ENCODE data around the gene DPY19L3.

Gene DPY19L3

GRCh38 chr19:32459204-32459865 lies 53.8 kb downstream of the DPY19L3 start:
- H4K8ac ChIP-seq (ENCODE audit: low read depth, low read length): no peak overlapping the region
- H2AK5ac ChIP-seq (ENCODE audit: low read length): no peak overlapping the region
- H3K9ac ChIP-seq (ENCODE audit: low read length): no peak overlapping the region
- H3K36me3 ChIP-seq (ENCODE audit: control insufficient read depth in 1 of 2, insufficient read depth in 2 of 2, low read length in 2 of 2): peaks cover 7% of the 10 kb centered on the region in 2 experiments
- H3K14ac ChIP-seq (ENCODE audit: low read length): no peak overlapping the region
- H3K4me1 ChIP-seq (ENCODE audit: control insufficient read depth in 1 of 2, insufficient read depth in 2 of 2, low read length in 2 of 2): no peaks in the 10 kb centered on the region
- H3K9me3 ChIP-seq (ENCODE audit: insufficient read depth, low read depth, low read length): no peaks in the 10 kb centered on the region
- no peaks in the 10 kb centered on the region for H3K79me2 ChIP-seq (ENCODE audit: control insufficient read depth, insufficient read depth, low read length, poor library complexity)
- no peak overlapping the region for H3K18ac ChIP-seq (ENCODE audit: low read length)
- H2BK12ac ChIP-seq (ENCODE audit: low read length): no peak overlapping the region
- H2BK5ac ChIP-seq (ENCODE audit: low read depth, low read length, poor library complexity): no peak overlapping the region
- H4K12ac ChIP-seq (ENCODE audit: low read depth, low read length): no peak overlapping the region
- DNase-seq: no peak
- no peak overlapping the region for H2AFZ ChIP-seq (ENCODE audit: insufficient read depth, low read length, poor library complexity)
- no peak overlapping the region for H3K27ac ChIP-seq (ENCODE audit: low read depth, low read length)
- no peak overlapping the region for H3K4me2 ChIP-seq (ENCODE audit: low read length)
- no peak overlapping the region for H2BK120ac ChIP-seq (ENCODE audit: insufficient read depth, low read length, poor library complexity)
- H3K79me1 ChIP-seq (ENCODE audit: low read length): no peaks in the 10 kb centered on the region
- no peak overlapping the region for H4K91ac ChIP-seq (ENCODE audit: low read depth, low read length)
- no peak overlapping the region for H3K23ac ChIP-seq (ENCODE audit: low read length)
- WGBS (ENCODE audit: extremely low coverage, insufficient coverage, insufficient read length): no CpG with 5 or more reads among the region's 3 CpGs
- H3K4ac ChIP-seq (ENCODE audit: low read depth, low read length): no peak overlapping the region
- no peak overlapping the region for H3K4me3 ChIP-seq (ENCODE audit: low read depth, low read length)
- H3K27me3 ChIP-seq (ENCODE audit: insufficient read depth, low read length): no peaks in the 10 kb centered on the region

GRCh38 chr19:32460476-32460875 lies 54.9 kb downstream of the DPY19L3 start:
- Histone ChIP-seq H3K14ac (ENCODE audit: low read length) (no peak overlapping the region), H3K9me3 (ENCODE audit: insufficient read depth, low read depth, low read length) (no peaks in the 10 kb centered on the region), H3K4me2 (ENCODE audit: low read length) (no peak overlapping the region), H3K79me2 (ENCODE audit: control insufficient read depth, insufficient read depth, low read length, poor library complexity) (no peaks in the 10 kb centered on the region), H3K4ac (ENCODE audit: low read depth, low read length) (no peak overlapping the region), H3K27ac (ENCODE audit: low read depth, low read length) (no peak overlapping the region), H3K23ac (ENCODE audit: low read length) (no peak overlapping the region), H3K18ac (ENCODE audit: low read length) (no peak overlapping the region), H2BK5ac (ENCODE audit: low read depth, low read length, poor library complexity) (no peak overlapping the region), H2BK12ac (ENCODE audit: low read length) (no peak overlapping the region), H3K36me3 (ENCODE audit: control insufficient read depth in 1 of 2, insufficient read depth in 2 of 2, low read length in 2 of 2) (peaks cover 6 to 7% of the 10 kb centered on the region in 2 experiments), H3K27me3 (ENCODE audit: insufficient read depth, low read length) (no peaks in the 10 kb centered on the region), H3K4me1 (ENCODE audit: control insufficient read depth in 1 of 2, insufficient read depth in 2 of 2, low read length in 2 of 2) (no peaks in the 10 kb centered on the region), H2BK120ac (ENCODE audit: insufficient read depth, low read length, poor library complexity) (no peak overlapping the region), H4K12ac (ENCODE audit: low read depth, low read length) (no peak overlapping the region), H3K9ac (ENCODE audit: low read length) (no peak overlapping the region), H3K4me3 (ENCODE audit: low read depth, low read length) (no peak overlapping the region), H4K91ac (ENCODE audit: low read depth, low read length) (no peak overlapping the region), H4K8ac (ENCODE audit: low read depth, low read length) (no peak overlapping the region), H2AK5ac (ENCODE audit: low read length) (no peak overlapping the region), H2AFZ (ENCODE audit: insufficient read depth, low read length, poor library complexity) (no peak overlapping the region), H3K79me1 (ENCODE audit: low read length) (no peaks in the 10 kb centered on the region)
- WGBS (ENCODE audit: extremely low coverage, insufficient coverage, insufficient read length): no CpG with 5 or more reads among the region's 3 CpGs
- peak; percentile 12 to 83 for DNase-seq

- Histone ChIP-seq H2BK5ac (ENCODE audit: low read depth, low read length, poor library complexity) (no peak overlapping the region), H3K23ac (ENCODE audit: low read length) (no peak overlapping the region), H2BK12ac (ENCODE audit: low read length) (no peak overlapping the region), H3K4me3 (ENCODE audit: low read depth, low read length) (no peak overlapping the region), H2AFZ (ENCODE audit: insufficient read depth, low read length, poor library complexity) (no peak overlapping the region), H4K8ac (ENCODE audit: low read depth, low read length) (no peak overlapping the region), H2AK5ac (ENCODE audit: low read length) (no peak overlapping the region), H3K36me3 (ENCODE audit: control insufficient read depth in 1 of 2, insufficient read depth in 2 of 2, low read length in 2 of 2) (peaks cover 0 to 7% of the 10 kb centered on the region in 2 experiments), H3K27ac (ENCODE audit: low read depth, low read length) (no peak overlapping the region), H4K12ac (ENCODE audit: low read depth, low read length) (no peak overlapping the region), H2BK120ac (ENCODE audit: insufficient read depth, low read length, poor library complexity) (no peak overlapping the region), H3K9ac (ENCODE audit: low read length) (no peak overlapping the region), H3K4me2 (ENCODE audit: low read length) (no peak overlapping the region), H3K79me1 (ENCODE audit: low read length) (no peaks in the 10 kb centered on the region), H3K79me2 (ENCODE audit: control insufficient read depth, insufficient read depth, low read length, poor library complexity) (no peaks in the 10 kb centered on the region), H3K18ac (ENCODE audit: low read length) (no peak overlapping the region), H4K91ac (ENCODE audit: low read depth, low read length) (no peak overlapping the region), H3K9me3 (ENCODE audit: insufficient read depth, low read depth, low read length) (no peaks in the 10 kb centered on the region), H3K4ac (ENCODE audit: low read depth, low read length) (no peak overlapping the region), H3K14ac (ENCODE audit: low read length) (no peak overlapping the region), H3K27me3 (ENCODE audit: insufficient read depth, low read length) (no peaks in the 10 kb centered on the region), H3K4me1 (ENCODE audit: control insufficient read depth in 1 of 2, insufficient read depth in 2 of 2, low read length in 2 of 2) (no peaks in the 10 kb centered on the region)
- DNase-seq: peak in 1 of 2 donors; percentile 27
- WGBS (ENCODE audit: extremely low coverage, insufficient coverage, insufficient read length): no CpG with 5 or more reads among the region's 2 CpGs
Measured at GRCh38 chr19:32464279-32464678, 58.7 kb downstream of the DPY19L3 start.

GRCh38 chr19:32465176-32465575 lies 59.6 kb downstream of the DPY19L3 start:
- no peak for DNase-seq
- Histone ChIP-seq H2BK5ac (ENCODE audit: low read depth, low read length, poor library complexity) (no peak overlapping the region), H2BK12ac (ENCODE audit: low read length) (no peak overlapping the region), H2BK120ac (ENCODE audit: insufficient read depth, low read length, poor library complexity) (no peak overlapping the region), H3K79me1 (ENCODE audit: low read length) (no peaks in the 10 kb centered on the region), H4K12ac (ENCODE audit: low read depth, low read length) (no peak overlapping the region), H3K4me2 (ENCODE audit: low read length) (no peak overlapping the region), H3K36me3 (ENCODE audit: control insufficient read depth in 1 of 2, insufficient read depth in 2 of 2, low read length in 2 of 2) (peaks cover 2 to 7% of the 10 kb centered on the region in 2 experiments), H2AK5ac (ENCODE audit: low read length) (no peak overlapping the region), H3K27ac (ENCODE audit: low read depth, low read length) (no peak overlapping the region), H3K23ac (ENCODE audit: low read length) (no peak overlapping the region), H3K18ac (ENCODE audit: low read length) (no peak overlapping the region), H3K4me1 (ENCODE audit: control insufficient read depth in 1 of 2, insufficient read depth in 2 of 2, low read length in 2 of 2) (no peaks in the 10 kb centered on the region), H2AFZ (ENCODE audit: insufficient read depth, low read length, poor library complexity) (no peak overlapping the region), H3K9ac (ENCODE audit: low read length) (no peak overlapping the region), H3K4ac (ENCODE audit: low read depth, low read length) (no peak overlapping the region), H3K9me3 (ENCODE audit: insufficient read depth, low read depth, low read length) (no peaks in the 10 kb centered on the region), H3K14ac (ENCODE audit: low read length) (no peak overlapping the region), H4K8ac (ENCODE audit: low read depth, low read length) (no peak overlapping the region), H3K79me2 (ENCODE audit: control insufficient read depth, insufficient read depth, low read length, poor library complexity) (no peaks in the 10 kb centered on the region), H4K91ac (ENCODE audit: low read depth, low read length) (no peak overlapping the region), H3K4me3 (ENCODE audit: low read depth, low read length) (no peak overlapping the region), H3K27me3 (ENCODE audit: insufficient read depth, low read length) (no peaks in the 10 kb centered on the region)
- WGBS (ENCODE audit: extremely low coverage, insufficient coverage, insufficient read length): no CpG with 5 or more reads among the region's 2 CpGs

All from trophoblast cell (in vitro differentiated cells and primary cell).